Hematopoietic multipotent progenitor cell (in vitro differentiated cells): ENCODE measurements around the gene EGFL6. TPM values are rescaled to one million over a fixed set of nuclear protein-coding genes. Genes with fewer than 3 reads are reported as not detected.

Experiments used
- total RNA-seq: library from RNA; depleted of rRNA; stranded (reverse); fragments of >200 nt; gene quantifications from one replicate; pipeline ENCODE4 v1.2.3, GENCODE V29; 2012

Gene EGFL6
- total RNA-seq, 1 donor: not detected

Other genes starting within 250 kb of the EGFL6 start
- not detected for gene ATXN3L, start 249.5 kb upstream of the EGFL6 start, total RNA-seq
- gene TCEANC, start 83.5 kb downstream of the EGFL6 start, total RNA-seq: 2.2 TPM
- gene RAB9A, start 119.5 kb downstream of the EGFL6 start, total RNA-seq: 9.4 TPM
- 18.0 TPM for gene TRAPPC2, start 165.0 kb downstream of the EGFL6 start, total RNA-seq
- 13.7 TPM for gene OFD1, start 165.1 kb downstream of the EGFL6 start, total RNA-seq
- gene GPM6B, start 247.5 kb downstream of the EGFL6 start, total RNA-seq: 0.81 TPM